ACC112 (cell line): ENCODE results near the gene PPP1R12A.
"Not testable (repeated sequence)": the region's sequence is repeated elsewhere in the genome, so short reads cannot be mapped to it uniquely, and the experiment has no call there.

ENCODE experiments used
- H2AFZ ChIP-seq: fragments of 200-600 bp; sonication (generic); one replicate; pipeline ENCODE4 v1.6.0; 2017; ENCODE audit warnings: antibody characterized with exemption, low read length; ENCODE audit not compliant: unreplicated experiment
- H3K27ac ChIP-seq: fragments of 200-600 bp; sonication (generic); 2 replicates; pipeline ENCODE4 v1.5.1; 2014; ENCODE audit warnings: low read depth, mild to moderate bottlenecking, antibody characterized with exemption, low read length, moderate library complexity
- H3K27me3 ChIP-seq: fragments of 200-600 bp; sonication (generic); 2 replicates; pipeline ENCODE4 v1.6.1; 2014; ENCODE audit warnings: mild to moderate bottlenecking, antibody characterized with exemption, low read length, moderate library complexity, mixed read lengths; ENCODE audit not compliant: insufficient read depth
- H3K36me3 ChIP-seq: fragments of 200-600 bp; sonication (generic); 2 replicates; pipeline ENCODE4 v1.6.1; 2016; ENCODE audit warnings: mild to moderate bottlenecking, antibody characterized with exemption, low read length, moderate library complexity, mixed read lengths; ENCODE audit not compliant: insufficient read depth
- H3K4me1 ChIP-seq: fragments of 200-600 bp; sonication (generic); one replicate; pipeline ENCODE4 v1.6.1; 2016; ENCODE audit warnings: low read length, mixed read lengths; ENCODE audit not compliant: insufficient read depth, unreplicated experiment, control insufficient read depth
- H3K4me3 ChIP-seq: fragments of 200-600 bp; sonication (generic); 2 replicates; pipeline ENCODE4 v1.5.1; 2014; ENCODE audit warnings: mild to moderate bottlenecking, low read depth, low read length
- H3K79me2 ChIP-seq: fragments of 200-600 bp; sonication (generic); one replicate; pipeline ENCODE4 v1.6.0; 2016; ENCODE audit warnings: low read length; ENCODE audit not compliant: control insufficient read depth, unreplicated experiment, insufficient read depth

Gene PPP1R12A

GRCh38 chr12:79959484-79959883 is 24.6 kb upstream of the PPP1R12A start:
- Histone ChIP-seq H3K79me2 (no peaks in the 10 kb centered on the region), H3K4me3 (no peak overlapping the region), H3K36me3 (no peaks in the 10 kb centered on the region), H2AFZ (no peak overlapping the region), H3K27ac (no peak overlapping the region), H3K27me3 (no peaks in the 10 kb centered on the region), H3K4me1 (no peaks in the 10 kb centered on the region)

DNA sequence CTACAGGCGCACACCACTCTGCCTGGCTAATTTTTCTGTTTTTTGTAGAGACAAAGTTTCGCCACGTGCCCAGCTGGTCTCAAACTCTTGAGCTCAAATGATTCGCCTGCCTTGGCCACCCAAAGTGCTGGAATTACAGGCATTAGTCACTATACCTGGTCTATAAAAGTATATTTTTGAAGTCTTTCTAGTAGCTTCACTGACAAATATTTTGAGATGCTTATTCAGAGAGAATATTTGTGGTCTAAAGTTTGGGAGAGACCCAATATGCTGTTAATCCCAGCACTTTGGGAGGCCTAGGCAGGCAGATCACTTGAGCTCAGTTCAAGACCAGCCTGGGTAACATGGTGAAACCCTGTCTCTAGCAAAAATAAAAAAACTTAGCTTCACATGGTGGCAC is 22.0 kb upstream of the PPP1R12A start:
- no peaks in the 10 kb centered on the region for H3K4me1 ChIP-seq
- no peak overlapping the region for H3K4me3 ChIP-seq
- H3K79me2 ChIP-seq: no peaks in the 10 kb centered on the region
- no peak overlapping the region for H2AFZ ChIP-seq
- no peaks in the 10 kb centered on the region for H3K36me3 ChIP-seq
- no peaks in the 10 kb centered on the region for H3K27me3 ChIP-seq
- H3K27ac ChIP-seq: no peak overlapping the region

GRCh38 chr12:79955561-79955960 is 20.7 kb upstream of the PPP1R12A start:
- H3K4me1 ChIP-seq: no peaks in the 10 kb centered on the region
- no peak overlapping the region for H3K27ac ChIP-seq
- no peak overlapping the region for H2AFZ ChIP-seq
- H3K36me3 ChIP-seq: no peaks in the 10 kb centered on the region
- no peaks in the 10 kb centered on the region for H3K79me2 ChIP-seq
- no peaks in the 10 kb centered on the region for H3K27me3 ChIP-seq
- H3K4me3 ChIP-seq: no peak overlapping the region

GRCh38 chr12:79954037-79954610 is 19.2 kb upstream of the PPP1R12A start:
- Histone ChIP-seq H3K4me1 (no peaks in the 10 kb centered on the region), H3K36me3 (no peaks in the 10 kb centered on the region), H3K27ac (no peak overlapping the region), H3K27me3 (no peaks in the 10 kb centered on the region), H3K4me3 (no peak overlapping the region), H3K79me2 (no peaks in the 10 kb centered on the region), H2AFZ (no peak overlapping the region)

GRCh38 chr12:79949098-79949497 is 14.2 kb upstream of the PPP1R12A start:
- H3K27me3 ChIP-seq: no peaks in the 10 kb centered on the region
- H3K79me2 ChIP-seq: no peaks in the 10 kb centered on the region
- H3K4me1 ChIP-seq: no peaks in the 10 kb centered on the region
- no peaks in the 10 kb centered on the region for H3K36me3 ChIP-seq
- no peak overlapping the region for H3K4me3 ChIP-seq
- H3K27ac ChIP-seq: no peak overlapping the region
- H2AFZ ChIP-seq: no peak overlapping the region

DNA sequence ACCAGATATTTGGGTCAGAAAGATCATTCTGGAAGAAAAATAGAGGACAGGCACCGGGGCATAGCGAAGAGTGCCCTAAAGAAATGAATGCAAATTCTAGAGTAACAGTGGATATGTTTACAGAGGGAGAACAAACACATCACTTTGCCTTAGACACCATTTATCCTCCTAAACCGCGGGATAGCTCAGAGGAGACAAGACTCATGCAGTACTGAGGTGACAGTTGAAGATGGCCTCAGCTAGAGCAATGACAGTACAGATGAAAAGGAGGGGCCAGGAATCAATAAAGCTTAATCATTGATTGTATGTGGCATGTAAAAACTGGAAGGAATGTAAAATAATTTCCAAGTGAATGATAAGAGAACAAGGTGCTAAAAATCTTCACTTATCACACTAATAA is 10.5 kb upstream of the PPP1R12A start:
- Histone ChIP-seq H2AFZ (no peak overlapping the region), H3K36me3 (no peaks in the 10 kb centered on the region), H3K79me2 (no peaks in the 10 kb centered on the region), H3K27me3 (no peaks in the 10 kb centered on the region), H3K4me1 (no peaks in the 10 kb centered on the region), H3K4me3 (no peak overlapping the region), H3K27ac (no peak overlapping the region)

DNA sequence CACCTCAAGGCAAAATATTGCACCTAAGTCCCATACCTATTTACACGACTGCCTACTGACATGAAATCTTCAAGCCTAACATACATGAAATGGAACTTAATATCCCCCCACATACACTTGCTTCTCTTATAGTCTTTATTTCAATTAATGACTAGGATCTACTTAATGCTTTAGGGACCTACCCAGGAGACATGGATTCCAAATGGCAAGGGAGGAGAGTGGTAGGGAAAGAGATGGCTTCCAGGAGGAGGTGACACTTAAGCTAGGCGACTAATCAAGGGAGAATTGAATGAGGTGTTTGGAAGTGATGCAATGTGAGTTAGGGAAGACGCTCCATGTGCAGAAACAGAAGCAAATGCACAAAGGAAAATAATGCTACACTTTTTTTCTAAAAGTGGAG is 9.7 kb upstream of the PPP1R12A start:
- no peaks in the 10 kb centered on the region for H3K4me1 ChIP-seq
- H2AFZ ChIP-seq: no peak overlapping the region
- no peaks in the 10 kb centered on the region for H3K36me3 ChIP-seq
- no peak overlapping the region for H3K4me3 ChIP-seq
- no peaks in the 10 kb centered on the region for H3K79me2 ChIP-seq
- no peaks in the 10 kb centered on the region for H3K27me3 ChIP-seq
- no peak overlapping the region for H3K27ac ChIP-seq

- H3K27ac ChIP-seq, H3K4me3 ChIP-seq, H3K27me3 ChIP-seq, H3K36me3 ChIP-seq, H3K4me1 ChIP-seq, H2AFZ ChIP-seq, H3K79me2 ChIP-seq: not testable (repeated sequence)
These were observed 7.9 kb upstream of the PPP1R12A start for GRCh38 chr12:79942846-79943245.

DNA sequence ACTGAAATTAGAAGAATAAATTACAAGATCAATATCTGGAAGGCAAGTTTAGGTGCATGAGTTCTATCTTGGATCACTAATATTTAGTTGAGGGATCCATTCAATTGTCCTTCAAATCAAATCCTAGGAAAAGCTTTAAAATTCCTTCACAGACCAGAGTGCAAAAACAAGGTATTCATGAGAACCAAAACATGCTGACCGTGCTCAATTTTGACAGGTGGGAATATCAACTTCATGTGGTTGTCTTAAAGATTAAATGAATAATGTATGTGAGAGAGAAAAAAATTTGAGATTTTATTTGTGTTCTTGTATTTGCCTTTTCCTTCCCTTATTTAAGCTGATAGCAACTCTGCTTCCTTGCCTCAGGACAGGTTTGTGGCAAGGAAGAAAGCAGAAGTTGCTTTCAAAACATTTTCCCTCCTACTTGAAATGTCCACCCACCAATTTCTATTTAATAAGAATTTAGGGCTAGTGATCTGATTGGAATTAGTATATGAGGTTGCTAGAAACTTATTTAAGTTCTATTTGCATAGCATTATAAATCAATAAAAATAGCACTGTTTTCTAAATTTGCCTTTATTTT is 4.9 kb upstream of the PPP1R12A start:
- Histone ChIP-seq H3K36me3 (no peaks in the 10 kb centered on the region), H2AFZ (no peak overlapping the region), H3K27me3 (no peaks in the 10 kb centered on the region), H3K4me1 (peaks cover 8% of the 10 kb centered on the region), H3K4me3 (no peak overlapping the region), H3K27ac (no peak overlapping the region), H3K79me2 (peaks cover 21% of the 10 kb centered on the region)

DNA sequence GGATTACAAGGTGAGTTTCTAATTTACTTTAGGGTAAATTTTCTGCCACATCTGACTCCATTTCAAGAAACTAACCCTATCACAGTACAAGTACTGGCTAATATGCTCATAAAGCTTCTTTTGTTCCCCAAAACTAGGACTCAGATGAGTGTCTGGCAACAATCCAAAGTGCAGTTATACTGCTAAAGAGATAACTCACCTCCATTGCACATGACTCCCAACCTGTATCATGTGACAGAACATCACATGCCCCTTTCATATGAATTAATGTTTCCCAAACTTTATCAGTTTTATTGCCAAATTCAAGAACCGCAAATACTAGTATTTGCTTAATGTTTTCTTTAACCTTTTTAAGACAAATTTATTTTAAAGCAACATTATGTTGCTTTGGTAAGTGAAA is 3.9 kb upstream of the PPP1R12A start:
- Histone ChIP-seq H3K4me3 (no peak overlapping the region), H3K27ac (no peak overlapping the region), H3K79me2 (peaks cover 30% of the 10 kb centered on the region), H3K27me3 (no peaks in the 10 kb centered on the region), H3K36me3 (no peaks in the 10 kb centered on the region), H3K4me1 (peaks cover 8% of the 10 kb centered on the region), H2AFZ (no peak overlapping the region)

DNA sequence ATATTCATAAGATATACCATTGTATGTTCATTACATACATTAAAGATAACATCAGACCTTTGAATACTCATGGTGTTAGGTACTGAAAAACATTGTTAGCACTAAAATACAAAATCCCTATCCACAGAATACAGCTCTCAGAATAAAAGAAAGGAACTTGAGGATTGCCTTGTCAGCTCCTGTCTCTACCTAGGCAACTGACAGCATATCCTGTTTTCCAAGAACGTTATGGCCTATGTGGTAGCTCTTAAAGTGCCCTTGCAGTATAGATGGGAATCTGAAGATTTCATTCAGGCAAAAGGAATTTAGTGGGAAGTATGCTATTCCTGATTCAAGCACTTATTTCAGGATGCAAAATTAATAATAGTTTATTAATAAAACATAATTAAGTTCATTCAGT is 1.8 kb upstream of the PPP1R12A start:
- Histone ChIP-seq H3K27me3 (no peaks in the 10 kb centered on the region), H3K4me3 (peak overlapping the region; percentile 99), H3K4me1 (peaks cover 8% of the 10 kb centered on the region), H3K79me2 (peaks cover 52% of the 10 kb centered on the region), H2AFZ (no peak overlapping the region), H3K27ac (no peak overlapping the region), H3K36me3 (no peaks in the 10 kb centered on the region)
